Neural crest cell (in vitro differentiated cells): ENCODE data around the gene BTBD9. TPM values are rescaled to one million over a fixed set of nuclear protein-coding genes. Genes with fewer than 3 reads are reported as not detected.

Experiments used
- DNase-seq: peaks from one replicate; pipeline ENCODE4 v3.0.0; 2021; ENCODE audit warnings: low read depth, mixed read lengths, low spot score
- H3K27ac Mint-ChIP-seq: one replicate; pipeline ENCODE4 v1.8.0; 2021; ENCODE audit warnings: mild to moderate bottlenecking, mixed read lengths; ENCODE audit not compliant: unreplicated experiment
- H3K27me3 Mint-ChIP-seq: 2 replicates; pipeline ENCODE4 v1.8.0; 2021; ENCODE audit warnings: low read depth, mild to moderate bottlenecking, mixed read lengths
- H3K36me3 Mint-ChIP-seq: 2 replicates; pipeline ENCODE4 v1.8.0; 2021; ENCODE audit warnings: low read depth, mild to moderate bottlenecking, mixed read lengths
- H3K4me1 Mint-ChIP-seq: 2 replicates; pipeline ENCODE4 v1.8.0; 2021; ENCODE audit warnings: mixed read lengths
- H3K4me3 Mint-ChIP-seq: one replicate; pipeline ENCODE4 v1.8.0; 2021; ENCODE audit warnings: mild to moderate bottlenecking, mixed read lengths
- H3K9me3 Mint-ChIP-seq: 2 replicates; pipeline ENCODE4 v1.8.0; 2021; ENCODE audit warnings: mixed read lengths
- CTCF ChIP-seq: fragments of 200-600 bp; sonication (generic); conservative IDR thresholded peaks from 2 replicates; pipeline ENCODE4 v1.5.0; 2021; ENCODE audit warnings: antibody characterized with exemption, mild to moderate bottlenecking
- total RNA-seq: library from RNA; stranded (reverse); gene quantifications from 2 replicates; pipeline ENCODE4 v1.2.1, GENCODE V29; 2021

The BTBD9 gene
- total RNA-seq, 1 donor from 2014 or later: 18.0 TPM

GRCh38 chr6:38417521-38417920, 222.2 kb downstream of the BTBD9 start:
- Mint-ChIP-seq H3K36me3 (no peaks in the 10 kb centered on the region), H3K9me3 (no peaks in the 10 kb centered on the region), H3K4me1 (no peaks in the 10 kb centered on the region), H3K4me3 (no peak overlapping the region), H3K27me3 (no peaks in the 10 kb centered on the region), H3K27ac (no peak overlapping the region)
- no peak for DNase-seq
- TF ChIP-seq CTCF: no peak

- TF ChIP-seq CTCF: no peak
- H3K4me3 Mint-ChIP-seq: no peak overlapping the region
- no peaks in the 10 kb centered on the region for H3K36me3 Mint-ChIP-seq
- no peaks in the 10 kb centered on the region for H3K27me3 Mint-ChIP-seq
- no peaks in the 10 kb centered on the region for H3K4me1 Mint-ChIP-seq
- H3K27ac Mint-ChIP-seq: no peak overlapping the region
- no peaks in the 10 kb centered on the region for H3K9me3 Mint-ChIP-seq
- DNase-seq: no peak
Measured at GRCh38 chr6:38415231-38416005, 224.3 kb downstream of the BTBD9 start.

DNA sequence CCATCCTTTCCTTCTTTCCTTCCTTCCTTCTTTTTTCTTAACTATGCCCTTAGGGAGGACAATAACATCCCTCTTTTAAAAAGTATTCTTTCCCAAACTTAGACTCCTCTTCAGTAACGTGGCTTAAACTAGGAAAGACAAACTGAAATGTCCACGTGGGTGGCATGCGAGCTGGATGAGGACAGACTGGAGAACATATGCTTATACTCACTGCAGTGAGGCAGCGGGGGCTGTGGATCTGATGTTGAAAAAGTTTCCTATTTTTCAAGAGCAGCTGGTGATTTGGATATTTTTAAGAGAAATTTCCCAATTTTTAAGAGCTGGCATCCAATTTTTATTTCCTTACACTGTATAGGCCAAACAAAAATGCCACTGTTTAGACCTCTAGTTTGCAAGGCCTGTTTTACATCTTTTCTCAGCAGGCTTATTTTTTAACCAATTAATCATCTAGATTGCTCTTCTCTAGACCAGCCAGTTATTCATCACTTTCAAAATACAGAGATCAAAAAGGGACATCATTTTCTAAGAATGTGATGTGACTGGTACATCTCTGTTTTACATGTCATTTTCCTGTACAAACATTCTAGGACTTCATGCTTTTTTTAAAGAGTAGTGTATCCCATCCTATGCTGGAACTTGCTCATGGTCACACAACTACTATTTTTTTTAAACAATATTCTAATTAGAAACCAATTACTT, 226.5 kb downstream of the BTBD9 start:
- DNase-seq: no peak
- TF ChIP-seq CTCF: no peak
- no peaks in the 10 kb centered on the region for H3K9me3 Mint-ChIP-seq
- H3K36me3 Mint-ChIP-seq: no peaks in the 10 kb centered on the region
- no peak overlapping the region for H3K27ac Mint-ChIP-seq
- H3K4me1 Mint-ChIP-seq: no peaks in the 10 kb centered on the region
- H3K4me3 Mint-ChIP-seq: no peak overlapping the region
- no peaks in the 10 kb centered on the region for H3K27me3 Mint-ChIP-seq

GRCh38 chr6:38407192-38407591, 232.5 kb downstream of the BTBD9 start:
- H3K27ac Mint-ChIP-seq: no peak overlapping the region
- H3K9me3 Mint-ChIP-seq: no peaks in the 10 kb centered on the region
- TF ChIP-seq CTCF: no peak
- no peak overlapping the region for H3K4me3 Mint-ChIP-seq
- no peaks in the 10 kb centered on the region for H3K36me3 Mint-ChIP-seq
- no peak for DNase-seq
- H3K4me1 Mint-ChIP-seq: peaks cover 14% of the 10 kb centered on the region
- no peaks in the 10 kb centered on the region for H3K27me3 Mint-ChIP-seq

GRCh38 chr6:38406096-38406495, 233.6 kb downstream of the BTBD9 start:
- Mint-ChIP-seq H3K36me3 (no peaks in the 10 kb centered on the region), H3K9me3 (no peaks in the 10 kb centered on the region), H3K4me1 (peaks cover 14% of the 10 kb centered on the region), H3K4me3 (no peak overlapping the region), H3K27me3 (no peaks in the 10 kb centered on the region), H3K27ac (no peak overlapping the region)
- no peak for DNase-seq
- TF ChIP-seq CTCF: no peak
